ENCODE results near the gene KRTDAP.

DNA sequence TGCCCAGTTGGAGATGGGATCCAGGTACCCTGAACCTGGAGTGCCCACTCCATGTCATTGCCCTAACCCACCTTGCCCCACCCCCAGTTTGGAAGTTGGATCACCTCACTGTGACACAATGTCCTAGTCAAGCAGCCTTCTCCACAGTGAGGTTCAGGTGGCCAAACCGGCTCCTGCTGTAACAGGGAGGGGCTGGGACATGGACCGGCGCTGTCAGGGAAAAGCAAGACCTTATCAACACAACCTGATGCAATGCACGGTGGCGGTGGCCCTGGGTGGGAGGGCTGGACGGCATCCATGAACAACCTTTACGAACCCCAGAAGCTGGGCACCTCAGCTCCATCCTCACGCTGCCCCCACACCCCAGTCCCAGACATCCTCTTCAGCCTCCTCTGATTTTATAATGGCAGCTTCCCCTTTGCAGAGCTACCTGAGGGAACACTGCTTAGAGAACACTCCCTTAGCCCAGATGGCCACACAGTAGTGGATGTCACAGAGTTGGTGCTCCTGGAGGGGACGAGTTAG is 1.6 kb upstream of the KRTDAP start:
- TF ChIP-seq ZNF24 (IDR thresholded peaks at IDR 0.05) (no peak), SP2 (IDR thresholded peaks at IDR 0.05; ENCODE audit: extremely low read depth, low read depth, low read length, poor library complexity, severe bottlenecking) (no peak), SMARCA5 (IDR thresholded peaks at IDR 0.05) (no peak), ZNF644 (tag; IDR thresholded peaks at IDR 0.05; ENCODE audit: low read depth) (no peak), ZNF280A (IDR thresholded peaks at IDR 0.05; ENCODE audit: low read depth, partially characterized antibody) (no peak), EP300 (IDR thresholded peaks at IDR 0.05; ENCODE audit: low read length) (no peak), RAD21 (CRISPR knock-in tag; conservative IDR thresholded peaks at IDR 0.05 in 1 of 2, IDR thresholded peaks at IDR 0.05 in 1 of 2) (no peak), FUS (optimal IDR thresholded peaks at IDR 0.05; ENCODE audit: low read depth, low read length) (no peak), ZNF778 (CRISPR knock-in tag; IDR thresholded peaks at IDR 0.05) (no peak), CBX5 (IDR thresholded peaks at IDR 0.05; ENCODE audit: borderline replicate concordance, low read depth) (no peak), STAG1 (CRISPR knock-in tag; IDR thresholded peaks at IDR 0.05; ENCODE audit: borderline replicate concordance) (no peak)
- TF ChIP-seq, protein P1, sequence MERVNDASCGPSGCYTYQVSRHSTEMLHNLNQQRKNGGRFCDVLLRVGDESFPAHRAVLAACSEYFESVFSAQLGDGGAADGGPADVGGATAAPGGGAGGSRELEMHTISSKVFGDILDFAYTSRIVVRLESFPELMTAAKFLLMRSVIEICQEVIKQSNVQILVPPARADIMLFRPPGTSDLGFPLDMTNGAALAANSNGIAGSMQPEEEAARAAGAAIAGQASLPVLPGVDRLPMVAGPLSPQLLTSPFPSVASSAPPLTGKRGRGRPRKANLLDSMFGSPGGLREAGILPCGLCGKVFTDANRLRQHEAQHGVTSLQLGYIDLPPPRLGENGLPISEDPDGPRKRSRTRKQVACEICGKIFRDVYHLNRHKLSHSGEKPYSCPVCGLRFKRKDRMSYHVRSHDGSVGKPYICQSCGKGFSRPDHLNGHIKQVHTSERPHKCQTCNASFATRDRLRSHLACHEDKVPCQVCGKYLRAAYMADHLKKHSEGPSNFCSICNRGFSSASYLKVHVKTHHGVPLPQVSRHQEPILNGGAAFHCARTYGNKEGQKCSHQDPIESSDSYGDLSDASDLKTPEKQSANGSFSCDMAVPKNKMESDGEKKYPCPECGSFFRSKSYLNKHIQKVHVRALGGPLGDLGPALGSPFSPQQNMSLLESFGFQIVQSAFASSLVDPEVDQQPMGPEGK (CRISPR knock-in tag; IDR thresholded peaks at IDR 0.05; ENCODE audit: borderline replicate concordance): no peak

All from K562 (cell line).